Testis (tissue), 2 donors: Measurements from ENCODE around the gene PRSS38.

Experiments
- POLR2A ChIP-seq: fragments of 450-650 bp; IDR thresholded peaks from one replicate; pipeline ENCODE4 v1.6.1; 2017; ENCODE audit warnings: antibody characterized with exemption, mild to moderate bottlenecking, moderate library complexity
- TF ChIP-seq, protein P1 (sequence below), 3 experiments: fragments of 450-650 bp in 2 of 3; fragments of 200-600 bp in 1 of 3; sonication (generic) in 1 of 3; IDR thresholded peaks; one replicate each; pipeline ENCODE4 v1.5.1; 2016 to 2019; ENCODE audit warnings: antibody characterized with exemption in 3 of 3, mild to moderate bottlenecking in 2 of 3, moderate library complexity in 1 of 3

GRCh38 chr1:227785805-227786671, 29.4 kb upstream of the PRSS38 start:
- TF ChIP-seq, protein P1, sequence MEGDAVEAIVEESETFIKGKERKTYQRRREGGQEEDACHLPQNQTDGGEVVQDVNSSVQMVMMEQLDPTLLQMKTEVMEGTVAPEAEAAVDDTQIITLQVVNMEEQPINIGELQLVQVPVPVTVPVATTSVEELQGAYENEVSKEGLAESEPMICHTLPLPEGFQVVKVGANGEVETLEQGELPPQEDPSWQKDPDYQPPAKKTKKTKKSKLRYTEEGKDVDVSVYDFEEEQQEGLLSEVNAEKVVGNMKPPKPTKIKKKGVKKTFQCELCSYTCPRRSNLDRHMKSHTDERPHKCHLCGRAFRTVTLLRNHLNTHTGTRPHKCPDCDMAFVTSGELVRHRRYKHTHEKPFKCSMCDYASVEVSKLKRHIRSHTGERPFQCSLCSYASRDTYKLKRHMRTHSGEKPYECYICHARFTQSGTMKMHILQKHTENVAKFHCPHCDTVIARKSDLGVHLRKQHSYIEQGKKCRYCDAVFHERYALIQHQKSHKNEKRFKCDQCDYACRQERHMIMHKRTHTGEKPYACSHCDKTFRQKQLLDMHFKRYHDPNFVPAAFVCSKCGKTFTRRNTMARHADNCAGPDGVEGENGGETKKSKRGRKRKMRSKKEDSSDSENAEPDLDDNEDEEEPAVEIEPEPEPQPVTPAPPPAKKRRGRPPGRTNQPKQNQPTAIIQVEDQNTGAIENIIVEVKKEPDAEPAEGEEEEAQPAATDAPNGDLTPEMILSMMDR (IDR thresholded peaks at IDR 0.05) = no peak
- TF ChIP-seq POLR2A = no peak
